SH-SY5Y (cell line): ENCODE data around the gene TANGO6.

Source experiments
- GATA2 ChIP-seq: IDR thresholded peaks from 2 replicates; pipeline ENCODE4 v1.6.1; 2011; ENCODE audit warnings: mild to moderate bottlenecking, low read depth, low read length
- GATA3 ChIP-seq: IDR thresholded peaks from 2 replicates; pipeline ENCODE4 v1.6.1; 2011; ENCODE audit warnings: low read depth, mild to moderate bottlenecking, low read length, moderate library complexity

- TF ChIP-seq GATA3, result no peak
- no peak for TF ChIP-seq GATA2
Observed at GRCh38 chr16:68993456-68993855, 150.1 kb downstream of the TANGO6 start.
